HL-60 (cell line): ENCODE results near the gene MRPS24.

Experiments
- POLR2AphosphoS5 ChIP-seq: IDR thresholded peaks from 2 replicates; pipeline ENCODE4 v1.6.1; 2012; ENCODE audit warnings: low read depth
- REST ChIP-seq: IDR thresholded peaks from 2 replicates; pipeline ENCODE4 v1.6.1; 2012; ENCODE audit warnings: low read depth; ENCODE audit not compliant: insufficient replicate concordance
- SPI1 ChIP-seq: IDR thresholded peaks from 2 replicates; pipeline ENCODE4 v1.6.1; 2012; ENCODE audit warnings: low read depth, mild to moderate bottlenecking, borderline replicate concordance
- TF ChIP-seq, protein P1 (sequence below): IDR thresholded peaks from one replicate; pipeline ENCODE4 v1.5.1; 2011; ENCODE audit warnings: low read length, control low read depth, inconsistent platforms; ENCODE audit not compliant: insufficient read depth

- TF ChIP-seq, protein P1, sequence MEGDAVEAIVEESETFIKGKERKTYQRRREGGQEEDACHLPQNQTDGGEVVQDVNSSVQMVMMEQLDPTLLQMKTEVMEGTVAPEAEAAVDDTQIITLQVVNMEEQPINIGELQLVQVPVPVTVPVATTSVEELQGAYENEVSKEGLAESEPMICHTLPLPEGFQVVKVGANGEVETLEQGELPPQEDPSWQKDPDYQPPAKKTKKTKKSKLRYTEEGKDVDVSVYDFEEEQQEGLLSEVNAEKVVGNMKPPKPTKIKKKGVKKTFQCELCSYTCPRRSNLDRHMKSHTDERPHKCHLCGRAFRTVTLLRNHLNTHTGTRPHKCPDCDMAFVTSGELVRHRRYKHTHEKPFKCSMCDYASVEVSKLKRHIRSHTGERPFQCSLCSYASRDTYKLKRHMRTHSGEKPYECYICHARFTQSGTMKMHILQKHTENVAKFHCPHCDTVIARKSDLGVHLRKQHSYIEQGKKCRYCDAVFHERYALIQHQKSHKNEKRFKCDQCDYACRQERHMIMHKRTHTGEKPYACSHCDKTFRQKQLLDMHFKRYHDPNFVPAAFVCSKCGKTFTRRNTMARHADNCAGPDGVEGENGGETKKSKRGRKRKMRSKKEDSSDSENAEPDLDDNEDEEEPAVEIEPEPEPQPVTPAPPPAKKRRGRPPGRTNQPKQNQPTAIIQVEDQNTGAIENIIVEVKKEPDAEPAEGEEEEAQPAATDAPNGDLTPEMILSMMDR = no peak
- TF ChIP-seq REST (no peak), POLR2AphosphoS5 (no peak), SPI1 (no peak)
Observed at GRCh38 chr7:43914795-43915194, 45.5 kb upstream of the MRPS24 start.
